Peyer's patch (tissue), 4 donors: ENCODE measurements around the gene RELL1.

Source experiments
- CTCF ChIP-seq, 6 experiments: fragments of 450-650 bp in 4 of 6; fragments of 200-600 bp in 2 of 6; sonication (generic) in 1 of 6; IDR thresholded peaks; one replicate each; pipeline ENCODE4 v1.5.1; 2017 to 2019; ENCODE audit warnings: antibody characterized with exemption in 6 of 6, mild to moderate bottlenecking in 3 of 6, moderate library complexity in 1 of 6
- POLR2A ChIP-seq, 2 donors: fragments of 450-650 bp; IDR thresholded peaks; one replicate each; pipeline ENCODE4 v1.5.1; 2017; ENCODE audit warnings: antibody characterized with exemption in 2 of 2, mild to moderate bottlenecking in 2 of 2, moderate library complexity in 2 of 2

GRCh38 chr4:37641352-37641751 is 44.8 kb downstream of the RELL1 start:
- TF ChIP-seq CTCF (IDR thresholded peaks at IDR 0.05) = no peak
- TF ChIP-seq POLR2A (IDR thresholded peaks at IDR 0.05) = no peak
